ENCODE data around the gene AGXT. TPM values are rescaled to one million over a fixed set of nuclear protein-coding genes. Genes with fewer than 3 reads are reported as not detected.

Gene AGXT
- polyA plus RNA-seq, 1 donor (not counting 4 experiments of a cell fraction or from before 2014, with no cell fraction given), result not detected

- TF ChIP-seq CTCF (optimal IDR thresholded peaks at IDR 0.05 in 1 of 3, IDR thresholded peaks at IDR 0.05 in 1 of 3, conservative IDR thresholded peaks at IDR 0.05 in 1 of 3; ENCODE audit: extremely low read depth in 1 of 3, insufficient read depth in 2 of 3, low read length in 3 of 3) (no peak), EZH2 (IDR thresholded peaks at IDR 0.05; ENCODE audit: low read length) (no peak)
- H3K36me3 ChIP-seq (ENCODE audit: control insufficient read depth in 2 of 2, extremely low read depth in 1 of 2, insufficient read depth in 2 of 2, low read length in 2 of 2), result no peaks in the 10 kb centered on the region
- peaks cover 5% of the 10 kb centered on the region for H3K9me1 ChIP-seq (ENCODE audit: control insufficient read depth, extremely low read depth, insufficient read depth, low read length)
- no peaks in the 10 kb centered on the region for H3K79me2 ChIP-seq (ENCODE audit: control insufficient read depth, insufficient read depth, low read length)
- H4K20me1 ChIP-seq (ENCODE audit: control insufficient read depth, extremely low read depth, insufficient read depth, low read length), result peaks cover 5% of the 10 kb centered on the region
- DNase-seq (ENCODE audit: low read depth, low spot score) (no peak), FAIRE-seq (no peak)
- H3K27ac ChIP-seq (ENCODE audit: control insufficient read depth, insufficient read depth, low read length), result no peak overlapping the region
- no peak overlapping the region for H3K4me2 ChIP-seq (ENCODE audit: control insufficient read depth, extremely low read depth, insufficient read depth, low read depth, low read length)
- H3K4me3 ChIP-seq (ENCODE audit: control insufficient read depth in 2 of 3, extremely low read depth in 1 of 3, insufficient read depth in 2 of 3, low read depth in 1 of 3, low read length in 3 of 3), result no peak overlapping the region
- H3K4me1 ChIP-seq (ENCODE audit: control insufficient read depth, extremely low read depth, insufficient read depth, low read length), result peaks cover 15% of the 10 kb centered on the region
- dilution Hi-C loops (cut with MboI; ENCODE audit: extremely low pct_ligation_motif_present, low sequenced_read_pairs), result no loop called here
- H3K9me3 ChIP-seq (ENCODE audit: control insufficient read depth, low read depth, low read length), result no peaks in the 10 kb centered on the region
- H3K9ac ChIP-seq (ENCODE audit: control insufficient read depth, extremely low read depth, insufficient read depth, low read length), result no peak overlapping the region
- no peak overlapping the region for H2AFZ ChIP-seq (ENCODE audit: control insufficient read depth, low read length)
- peaks cover 9% of the 10 kb centered on the region for H3K27me3 ChIP-seq (ENCODE audit: control insufficient read depth, extremely low read depth, insufficient read depth, low read length)
Measured at GRCh38 chr2:240925191-240925567, 56.6 kb downstream of the AGXT start.

- H3K9me1 ChIP-seq (ENCODE audit: control insufficient read depth, extremely low read depth, insufficient read depth, low read length), result peaks cover 4% of the 10 kb centered on the region
- H2AFZ ChIP-seq (ENCODE audit: control insufficient read depth, low read length), result no peak overlapping the region
- H3K36me3 ChIP-seq (ENCODE audit: control insufficient read depth in 2 of 2, extremely low read depth in 1 of 2, insufficient read depth in 2 of 2, low read length in 2 of 2), result no peaks in the 10 kb centered on the region
- no peak overlapping the region for H3K4me2 ChIP-seq (ENCODE audit: control insufficient read depth, extremely low read depth, insufficient read depth, low read depth, low read length)
- H3K4me3 ChIP-seq (ENCODE audit: control insufficient read depth in 2 of 3, extremely low read depth in 1 of 3, insufficient read depth in 2 of 3, low read depth in 1 of 3, low read length in 3 of 3), result no peak overlapping the region
- no peaks in the 10 kb centered on the region for H3K9me3 ChIP-seq (ENCODE audit: control insufficient read depth, low read depth, low read length)
- dilution Hi-C loops (cut with MboI; ENCODE audit: extremely low pct_ligation_motif_present, low sequenced_read_pairs), result no loop called here
- no peak overlapping the region for H3K9ac ChIP-seq (ENCODE audit: control insufficient read depth, extremely low read depth, insufficient read depth, low read length)
- H3K79me2 ChIP-seq (ENCODE audit: control insufficient read depth, insufficient read depth, low read length), result no peaks in the 10 kb centered on the region
- FAIRE-seq, result no peak
- H3K27ac ChIP-seq (ENCODE audit: control insufficient read depth, insufficient read depth, low read length), result no peak overlapping the region
- peaks cover 9% of the 10 kb centered on the region for H3K27me3 ChIP-seq (ENCODE audit: control insufficient read depth, extremely low read depth, insufficient read depth, low read length)
- TF ChIP-seq EZH2 (IDR thresholded peaks at IDR 0.05; ENCODE audit: low read length), result no peak
- no peak for TF ChIP-seq CTCF (optimal IDR thresholded peaks at IDR 0.05 in 1 of 3, IDR thresholded peaks at IDR 0.05 in 1 of 3, conservative IDR thresholded peaks at IDR 0.05 in 1 of 3; ENCODE audit: extremely low read depth in 1 of 3, insufficient read depth in 2 of 3, low read length in 3 of 3)
- H4K20me1 ChIP-seq (ENCODE audit: control insufficient read depth, extremely low read depth, insufficient read depth, low read length), result no peaks in the 10 kb centered on the region
- peaks cover 12% of the 10 kb centered on the region for H3K4me1 ChIP-seq (ENCODE audit: control insufficient read depth, extremely low read depth, insufficient read depth, low read length)
- no peak for DNase-seq (ENCODE audit: low read depth, low spot score)
Measured at GRCh38 chr2:240925568-240926515, 57.2 kb downstream of the AGXT start.
